CD4-positive, alpha-beta T cell treated with Interleukin-17A for 1 hour (primary cell): ENCODE data around the gene TMA16.

ENCODE experiments used
- DNase-seq: peaks from one replicate; pipeline ENCODE4 v3.0.0-alpha.2; 2020

The TMA16 gene

DNA sequence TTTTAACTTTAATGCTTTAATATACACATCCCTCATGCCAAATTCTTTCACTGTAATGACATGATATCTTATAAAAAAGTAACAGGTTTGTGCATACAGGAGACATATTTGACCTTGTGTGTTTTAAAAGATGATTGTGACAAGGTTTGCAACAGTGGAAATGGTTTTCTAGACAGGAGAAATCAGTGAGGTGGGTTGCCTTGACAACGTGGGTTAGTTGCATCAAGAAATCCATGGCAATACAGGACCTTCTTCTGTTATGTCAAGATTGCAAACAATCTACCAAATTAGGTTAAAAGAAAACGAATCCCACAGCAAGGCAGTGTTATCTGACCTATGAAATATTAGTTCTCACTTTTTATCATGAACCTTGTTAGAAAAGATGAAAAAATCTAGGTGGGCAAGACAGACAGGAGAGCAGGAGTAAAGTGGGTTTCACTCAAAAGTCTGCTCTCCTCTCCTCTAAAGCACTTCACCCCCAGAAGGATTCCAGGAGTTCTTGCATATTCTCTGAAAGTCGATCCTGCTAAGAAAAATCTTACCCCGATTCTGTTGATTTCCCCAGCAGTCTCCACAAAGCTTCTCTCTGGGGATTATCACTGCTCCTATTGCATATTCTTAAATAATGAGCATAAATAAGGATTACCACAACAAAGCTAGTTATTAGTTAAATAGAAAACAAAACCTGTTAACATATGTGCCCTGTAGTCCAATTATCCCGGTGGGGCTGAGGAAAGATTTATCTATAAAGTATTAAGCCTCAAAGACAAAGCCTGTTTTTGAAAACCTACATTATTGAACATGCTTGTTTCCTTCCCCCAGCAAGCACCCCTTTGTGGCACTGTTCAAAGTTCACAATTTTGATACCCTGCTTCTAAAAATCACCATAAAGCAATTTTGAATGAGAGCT lies 71.0 kb downstream of the TMA16 start:
- no peak for DNase-seq

- no peak for DNase-seq
These were observed 71.8 kb downstream of the TMA16 start for GRCh38 chr4:163566257-163566796.

GRCh38 chr4:163568843-163569242 lies 74.4 kb downstream of the TMA16 start:
- no peak for DNase-seq
